Mesenteric fat pad (tissue), 1 donor: ENCODE measurements around the gene FAM149B1. TPM values are rescaled to one million over a fixed set of nuclear protein-coding genes. Genes with fewer than 3 reads are reported as not detected.

Experiments
- DNase-seq: peaks from one replicate; pipeline ENCODE4 v3.0.0-alpha.2; 2020; ENCODE audit warnings: low spot score
- total RNA-seq: library from RNA; stranded (reverse); fragmentation: NEBNext Ultra II Directional; extraction: Animal tissue kit (Norgen Biotek cat#: 25700); gene quantifications from one replicate; pipeline ENCODE4 v1.2.1, GENCODE V29; 2021
- donor health status: DM: yes; HTN: yes; CAD: no.

Gene FAM149B1
- total RNA-seq, 1 donor from 2014 or later: 18.1 TPM

- no peak for DNase-seq
Observed at GRCh38 chr10:73263693-73264347, 95.9 kb downstream of the FAM149B1 start.

GRCh38 chr10:73264423-73264822 lies 96.5 kb downstream of the FAM149B1 start:
- DNase-seq: no peak

GRCh38 chr10:73281097-73281496 lies 113.2 kb downstream of the FAM149B1 start:
- DNase-seq: no peak

GRCh38 chr10:73287441-73287840 lies 119.5 kb downstream of the FAM149B1 start:
- DNase-seq: no peak

- no peak for DNase-seq
Observed at GRCh38 chr10:73289958-73290357, 122.0 kb downstream of the FAM149B1 start.

GRCh38 chr10:73293461-73293860 lies 125.5 kb downstream of the FAM149B1 start:
- DNase-seq: no peak

Other genes starting within 250 kb of the FAM149B1 start
- gene PLA2G12B, start 213.3 kb upstream of the FAM149B1 start, total RNA-seq: not detected
- gene P4HA1, start 71.3 kb upstream of the FAM149B1 start, total RNA-seq: 28.3 TPM
- gene NUDT13, start 57.7 kb upstream of the FAM149B1 start, total RNA-seq: 1.7 TPM
- 22.0 TPM for gene ECD, start 111 bp upstream of the FAM149B1 start, total RNA-seq
- 6.5 TPM for gene DNAJC9, start 79.1 kb downstream of the FAM149B1 start, total RNA-seq
- gene MRPS16, start 84.5 kb downstream of the FAM149B1 start, total RNA-seq: 91.7 TPM
- 2.5 TPM for gene CFAP70, start 190.7 kb downstream of the FAM149B1 start, total RNA-seq
- 146 TPM for gene ANXA7, start 245.9 kb downstream of the FAM149B1 start, total RNA-seq